Sigmoid colon (tissue), 7 donors: ENCODE data around the gene PKP1. TPM values are rescaled to one million over a fixed set of nuclear protein-coding genes. Genes with fewer than 3 reads are reported as not detected.

Experiments used
- DNase-seq: peaks from one replicate; pipeline ENCODE4 v3.0.0-alpha.2; 2019
- H3K27ac ChIP-seq, 4 donors: fragments of 200-600 bp; sonication (generic); one replicate each; pipeline ENCODE4 v1.5.1; 2016 to 2019; ENCODE audit warnings: mild to moderate bottlenecking in 1 of 4
- H3K27me3 ChIP-seq, 3 donors: fragments of 200-600 bp; sonication (generic); one replicate each; pipeline ENCODE4 v1.5.1; 2019; ENCODE audit warnings: mild to moderate bottlenecking in 1 of 3
- H3K36me3 ChIP-seq, 4 donors: fragments of 200-600 bp; sonication (generic); one replicate each; pipeline ENCODE4 v1.5.1; 2016 to 2019
- H3K4me1 ChIP-seq, 4 donors: fragments of 200-600 bp; sonication (generic); one replicate each; pipeline ENCODE4 v1.5.1; 2017 to 2019
- H3K4me3 ChIP-seq, 4 donors: fragments of 200-600 bp; sonication (generic); one replicate each; pipeline ENCODE4 v1.5.1; 2017 to 2019; ENCODE audit warnings: mild to moderate bottlenecking in 2 of 4, moderate library complexity in 1 of 4
- H3K9me3 ChIP-seq, 4 donors: fragments of 200-600 bp in 3 of 4; sonication (generic) in 3 of 4; one replicate each; pipeline versions ENCODE4 v1.5.1 to v1.6.1; 2013 to 2019
- CTCF ChIP-seq, 4 experiments: fragments of 450-650 bp in 3 of 4; fragments of 200-600 bp in 1 of 4; IDR thresholded peaks; one replicate each; pipeline ENCODE4 v1.5.1; 2016 to 2019; ENCODE audit warnings: antibody characterized with exemption in 4 of 4, mild to moderate bottlenecking in 3 of 4, moderate library complexity in 2 of 4
- EP300 ChIP-seq, 4 donors: sonication (generic); formaldehyde crosslinking; IDR thresholded peaks; one replicate each; pipeline ENCODE4 v1.6.1; 2017; ENCODE audit warnings: antibody characterized with exemption in 4 of 4
- POLR2A ChIP-seq, 2 donors: fragments of 450-650 bp; IDR thresholded peaks; one replicate each; pipeline ENCODE4 v1.6.1; 2016; ENCODE audit warnings: antibody characterized with exemption in 2 of 2, mild to moderate bottlenecking in 2 of 2, moderate library complexity in 2 of 2
- POLR2AphosphoS5 ChIP-seq, 4 donors: sonication (generic); formaldehyde crosslinking; IDR thresholded peaks; one replicate each; pipeline ENCODE4 v1.6.1; 2017; ENCODE audit warnings: antibody characterized with exemption in 4 of 4
- WGBS, 2 donors: extraction: QIAGEN DNeasy Blood & Tissue Kit; methylation state at CpG; one replicate each; pipeline ENCODE4 v1.1.7; 2013; 5-methylcytosine and 5-hydroxymethylcytosine counted together
- intact Hi-C: fragments of 100-400 bp; cut with DNase I; formaldehyde crosslinking; loops from one replicate; pipeline ENCODE4 v1.15.1; 2023
- polyA plus RNA-seq, 3 donors: library from polyadenylated mRNA; stranded (reverse); fragments of 200-250 nt; gene quantifications; one replicate each; pipeline ENCODE4 v1.2.3, GENCODE V29; 2013
- total RNA-seq, 4 donors: library from RNA; depleted of rRNA; stranded (reverse); fragments of >200 nt; gene quantifications; one replicate each; pipeline ENCODE4 v1.1.0, GENCODE V29; 2016
- donor health status: healthy with polysubstance abuse.
- donor health status: Bipolar disorder and iron deficiency.
- donor health status: healthy.

PKP1 gene
- total and polyA plus RNA-seq, 7 donors, result under 0.01 to 0.60 (median 0.16) TPM; not detected in 2

- intact Hi-C loops, result no loop called here
- no peak overlapping the region for H3K4me3 ChIP-seq
- no peak overlapping the region for H3K27ac ChIP-seq
- no peaks in the 10 kb centered on the region for H3K9me3 ChIP-seq
- 85 to 90% methylated on average over 14 of the region's 14 CpGs for WGBS, 2 donors
- TF ChIP-seq POLR2A (IDR thresholded peaks at IDR 0.05), result no peak
- TF ChIP-seq EP300 (IDR thresholded peaks at IDR 0.05), result no peak
- no peak for TF ChIP-seq CTCF (IDR thresholded peaks at IDR 0.05)
- TF ChIP-seq POLR2AphosphoS5 (IDR thresholded peaks at IDR 0.05), result no peak
- DNase-seq, result peak; percentile 27
- no peaks in the 10 kb centered on the region for H3K4me1 ChIP-seq
- no peaks in the 10 kb centered on the region for H3K36me3 ChIP-seq
- peaks cover 0 to 16% (median 0%) of the 10 kb centered on the region in 3 donors for H3K27me3 ChIP-seq
Measured at GRCh38 chr1:201267481-201268229, 15.7 kb upstream of the PKP1 start.

DNA sequence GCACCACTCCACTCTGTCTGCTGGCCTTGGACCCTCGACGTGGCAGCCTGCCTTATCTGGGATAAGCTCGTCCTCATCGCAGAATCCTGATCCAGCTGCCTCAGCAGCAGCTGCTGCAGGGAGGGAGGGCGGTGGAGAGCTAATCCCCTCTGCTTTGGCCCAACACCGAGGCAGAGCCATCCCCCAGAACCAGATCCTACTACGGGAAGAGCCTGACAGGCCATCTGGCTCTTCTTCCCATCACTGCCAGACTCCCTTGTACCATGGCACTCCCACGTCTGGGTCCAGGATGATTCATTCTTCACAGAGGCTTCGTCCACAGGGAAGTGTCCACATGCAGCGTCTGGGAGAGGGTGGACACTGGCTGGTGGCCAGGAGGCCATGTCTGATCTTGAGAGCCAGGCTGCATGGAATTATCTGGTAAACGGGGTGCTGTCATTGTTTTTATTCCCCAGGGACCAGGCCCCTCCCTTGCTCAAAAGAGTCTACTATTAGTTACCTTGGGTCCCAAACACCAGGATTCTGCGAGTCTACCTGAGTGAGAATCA is 14.6 kb upstream of the PKP1 start:
- H3K27me3 ChIP-seq, result peaks cover 0 to 16% (median 0%) of the 10 kb centered on the region in 3 donors
- H3K4me3 ChIP-seq, result no peak overlapping the region
- 58 to 64% methylated on average over 12 of the region's 12 CpGs for WGBS, 2 donors
- TF ChIP-seq EP300 (IDR thresholded peaks at IDR 0.05) (no peak), CTCF (IDR thresholded peaks at IDR 0.05) (no peak), POLR2AphosphoS5 (IDR thresholded peaks at IDR 0.05) (no peak), POLR2A (IDR thresholded peaks at IDR 0.05) (no peak)
- no peaks in the 10 kb centered on the region for H3K9me3 ChIP-seq
- intact Hi-C loops, result no loop called here
- H3K27ac ChIP-seq, result no peak overlapping the region
- no peaks in the 10 kb centered on the region for H3K4me1 ChIP-seq
- no peaks in the 10 kb centered on the region for H3K36me3 ChIP-seq
- peak; percentile 55 for DNase-seq

GRCh38 chr1:201269281-201269680 is 14.0 kb upstream of the PKP1 start:
- peak; percentile 22 for DNase-seq
- intact Hi-C loops, result no loop called here
- Histone ChIP-seq H3K27me3 (peaks cover 0 to 16% (median 0%) of the 10 kb centered on the region in 3 donors), H3K4me3 (no peak overlapping the region), H3K27ac (no peak overlapping the region), H3K36me3 (no peaks in the 10 kb centered on the region), H3K4me1 (no peaks in the 10 kb centered on the region), H3K9me3 (no peaks in the 10 kb centered on the region)
- TF ChIP-seq EP300 (IDR thresholded peaks at IDR 0.05) (no peak), POLR2AphosphoS5 (IDR thresholded peaks at IDR 0.05) (no peak), POLR2A (IDR thresholded peaks at IDR 0.05) (no peak), CTCF (IDR thresholded peaks at IDR 0.05) (no peak)
- WGBS, 2 donors, result 94% methylated on average over 7 of the region's 7 CpGs

GRCh38 chr1:201269900-201270410 is 13.4 kb upstream of the PKP1 start:
- 83 to 84% methylated on average over 6 of the region's 6 CpGs for WGBS, 2 donors
- Histone ChIP-seq H3K36me3 (no peaks in the 10 kb centered on the region), H3K4me1 (no peaks in the 10 kb centered on the region), H3K27ac (no peak overlapping the region), H3K27me3 (peaks cover 0 to 16% (median 0%) of the 10 kb centered on the region in 3 donors), H3K9me3 (no peaks in the 10 kb centered on the region), H3K4me3 (no peak overlapping the region)
- intact Hi-C loops, result no loop called here
- TF ChIP-seq CTCF (IDR thresholded peaks at IDR 0.05), result no peak
- no peak for TF ChIP-seq POLR2A (IDR thresholded peaks at IDR 0.05)
- no peak for TF ChIP-seq POLR2AphosphoS5 (IDR thresholded peaks at IDR 0.05)
- TF ChIP-seq EP300 (IDR thresholded peaks at IDR 0.05), result no peak
- no peak for DNase-seq
